GM06990 (cell line): ENCODE data around the gene CLIC5.

Experiments
- DNase-seq: peaks from one replicate; pipeline ENCODE4 v3.0.0-alpha.2; 2011; ENCODE audit not compliant: insufficient read length; ENCODE audit errors: extremely low read depth
- H3K27me3 ChIP-seq: replicated peaks from 2 replicates; pipeline ENCODE4 v1.6.0; 2011; ENCODE audit warnings: low read length; ENCODE audit not compliant: control insufficient read depth, insufficient read depth
- H3K36me3 ChIP-seq: 2 replicates; pipeline ENCODE4 v1.5.1; 2011; ENCODE audit warnings: low read length; ENCODE audit not compliant: control insufficient read depth, insufficient read depth
- H3K4me3 ChIP-seq: replicated peaks from 2 replicates; pipeline ENCODE4 v1.5.1; 2011; ENCODE audit warnings: low read depth, mild to moderate bottlenecking, control low read depth, low read length
- CTCF ChIP-seq: IDR thresholded peaks from 2 replicates; pipeline ENCODE4 v1.5.1; 2011; ENCODE audit warnings: low read length, control low read depth, mild to moderate bottlenecking, inconsistent platforms; ENCODE audit not compliant: insufficient read depth, poor library complexity, severe bottlenecking

CLIC5 gene

GRCh38 chr6:45969026-45969425 lies 46.6 kb downstream of the CLIC5 start:
- DNase-seq = no peak
- H3K27me3 ChIP-seq = no peaks in the 10 kb centered on the region; the same call in 1 of the 2 replicates
- no peak for TF ChIP-seq CTCF

GRCh38 chr6:45967363-45967762 lies 48.3 kb downstream of the CLIC5 start:
- no peak for TF ChIP-seq CTCF
- Histone ChIP-seq H3K4me3 (no peak overlapping the region), H3K36me3 (no peaks in the 10 kb centered on the region), H3K27me3 (no peaks in the 10 kb centered on the region)
- no peak for DNase-seq

More at GRCh38 chr6:45969026-45969425, 46.6 kb downstream of the CLIC5 start:
- no peaks in the 10 kb centered on the region for H3K36me3 ChIP-seq
- H3K4me3 ChIP-seq = no peak overlapping the region

GRCh38 chr6:45966797-45967196 lies 48.9 kb downstream of the CLIC5 start:
- TF ChIP-seq CTCF = no peak
- H3K4me3 ChIP-seq = no peak overlapping the region
- H3K36me3 ChIP-seq = no peaks in the 10 kb centered on the region
- no peak for DNase-seq
- H3K27me3 ChIP-seq = no peaks in the 10 kb centered on the region

GRCh38 chr6:45966340-45966739 lies 49.3 kb downstream of the CLIC5 start:
- Histone ChIP-seq H3K4me3 (no peak overlapping the region), H3K27me3 (no peaks in the 10 kb centered on the region), H3K36me3 (no peaks in the 10 kb centered on the region)
- TF ChIP-seq CTCF = no peak
- no peak for DNase-seq

GRCh38 chr6:45965792-45966191 lies 49.9 kb downstream of the CLIC5 start:
- Histone ChIP-seq H3K27me3 (no peaks in the 10 kb centered on the region), H3K4me3 (no peak overlapping the region), H3K36me3 (no peaks in the 10 kb centered on the region)
- TF ChIP-seq CTCF = no peak
- no peak for DNase-seq

GRCh38 chr6:45965007-45965406 lies 50.7 kb downstream of the CLIC5 start:
- TF ChIP-seq CTCF = no peak
- H3K4me3 ChIP-seq = no peak overlapping the region
- no peaks in the 10 kb centered on the region for H3K36me3 ChIP-seq
- no peaks in the 10 kb centered on the region for H3K27me3 ChIP-seq
- DNase-seq = no peak
